Osteoblast (primary cell): ENCODE results near the gene FAM43B. TPM values are rescaled to one million over a fixed set of nuclear protein-coding genes. Genes with fewer than 3 reads are reported as not detected.
A peak's percentile ranks its signal among the peaks of the same experiment; 100 is the strongest.
"Not testable (repeated sequence)": the region's sequence is repeated elsewhere in the genome, so short reads cannot be mapped to it uniquely, and the experiment has no call there.

Experiments
- DNase-seq: peaks from one replicate; pipeline ENCODE4 v3.0.0; 2011; ENCODE audit warnings: low spot score, mixed read lengths; ENCODE audit not compliant: insufficient read length; ENCODE audit errors: missing footprints
- H2AFZ ChIP-seq: 2 replicates; pipeline ENCODE4 v1.6.0; 2011; ENCODE audit warnings: mild to moderate bottlenecking, low read length
- H3K27ac ChIP-seq: 2 replicates; pipeline ENCODE4 v1.5.1; 2011; ENCODE audit warnings: mild to moderate bottlenecking, low read depth, low read length, moderate library complexity
- H3K27me3 ChIP-seq: 2 replicates; pipeline ENCODE4 v1.6.0; 2012; ENCODE audit warnings: mild to moderate bottlenecking, control low read depth, inconsistent platforms, low read length, moderate library complexity; ENCODE audit not compliant: insufficient read depth
- H3K36me3 ChIP-seq: 2 replicates; pipeline ENCODE4 v1.5.1; 2011; ENCODE audit warnings: mild to moderate bottlenecking, low read length, control low read depth, moderate library complexity; ENCODE audit not compliant: insufficient read depth
- H3K4me1 ChIP-seq: 2 replicates; pipeline ENCODE4 v1.5.1; 2011; ENCODE audit warnings: mild to moderate bottlenecking, low read length, control low read depth, moderate library complexity; ENCODE audit not compliant: insufficient read depth
- H3K4me2 ChIP-seq: 2 replicates; pipeline ENCODE4 v1.6.0; 2011; ENCODE audit warnings: mild to moderate bottlenecking, low read length; ENCODE audit not compliant: insufficient read depth
- H3K4me3 ChIP-seq: fragments of 200-600 bp; sonication (generic); 3 replicates; pipeline ENCODE4 v1.5.1; 2012; ENCODE audit warnings: mild to moderate bottlenecking, low read length, inconsistent platforms; ENCODE audit not compliant: insufficient read depth
- H3K79me2 ChIP-seq: 2 replicates; pipeline ENCODE4 v1.6.0; 2012; ENCODE audit warnings: mild to moderate bottlenecking, low read length, control low read depth, inconsistent platforms; ENCODE audit not compliant: insufficient read depth
- H3K9me3 ChIP-seq: 2 replicates; pipeline ENCODE4 v1.5.1; 2011; ENCODE audit warnings: low read depth, low read length, control low read depth
- H4K20me1 ChIP-seq: 2 replicates; pipeline ENCODE4 v1.6.0; 2012; ENCODE audit warnings: mild to moderate bottlenecking, low read length, control low read depth; ENCODE audit not compliant: insufficient read depth
- CTCF ChIP-seq: IDR thresholded peaks from 2 replicates; pipeline ENCODE4 v1.5.1; 2011; ENCODE audit warnings: mild to moderate bottlenecking, low read depth, low read length, moderate library complexity; ENCODE audit errors: extremely low read depth
- total RNA-seq: library from RNA; depleted of rRNA; stranded (reverse); fragments of >200 nt; gene quantifications from 2 replicates; pipeline ENCODE4 v1.2.3, GENCODE V29; 2012

FAM43B gene
- total RNA-seq, 1 donor: under 0.01 TPM

GRCh38 chr1:20508411-20508771 lies 44.0 kb upstream of the FAM43B start:
- peaks cover 44% of the 10 kb centered on the region for H3K79me2 ChIP-seq
- H3K27ac ChIP-seq: peak overlapping the region; percentile 88
- peaks cover 14% of the 10 kb centered on the region for H3K36me3 ChIP-seq
- peaks cover 6% of the 10 kb centered on the region for H4K20me1 ChIP-seq
- peak overlapping the region; percentile 85 for H3K4me2 ChIP-seq
- peak overlapping the region; percentile 93 for H3K4me3 ChIP-seq
- peak overlapping the region; percentile 99 for H2AFZ ChIP-seq
- DNase-seq: peak; percentile 73
- H3K9me3 ChIP-seq: no peaks in the 10 kb centered on the region
- H3K27me3 ChIP-seq: no peaks in the 10 kb centered on the region
- no peaks in the 10 kb centered on the region for H3K4me1 ChIP-seq
- TF ChIP-seq CTCF: no peak

GRCh38 chr1:20511518-20512428 lies 40.6 kb upstream of the FAM43B start:
- Histone ChIP-seq H3K27ac (no peak overlapping the region), H3K4me1 (no peaks in the 10 kb centered on the region), H4K20me1 (no peaks in the 10 kb centered on the region), H3K9me3 (no peaks in the 10 kb centered on the region), H3K36me3 (no peaks in the 10 kb centered on the region), H3K79me2 (peaks cover 12% of the 10 kb centered on the region), H2AFZ (no peak overlapping the region), H3K27me3 (peaks cover 3% of the 10 kb centered on the region), H3K4me3 (no peak overlapping the region), H3K4me2 (no peak overlapping the region)
- DNase-seq: peak; percentile 71
- TF ChIP-seq CTCF: no peak

GRCh38 chr1:20519609-20520262 lies 32.6 kb upstream of the FAM43B start:
- H3K27ac ChIP-seq, DNase-seq, H3K4me1 ChIP-seq, H3K27me3 ChIP-seq, H3K4me3 ChIP-seq, H3K36me3 ChIP-seq, H3K4me2 ChIP-seq, H3K9me3 ChIP-seq, H2AFZ ChIP-seq, H4K20me1 ChIP-seq, H3K79me2 ChIP-seq: not testable (repeated sequence)

GRCh38 chr1:20521960-20522861 lies 30.2 kb upstream of the FAM43B start:
- Histone ChIP-seq H3K79me2 (no peaks in the 10 kb centered on the region), H3K4me1 (no peaks in the 10 kb centered on the region), H3K27me3 (peaks cover 18% of the 10 kb centered on the region), H3K36me3 (no peaks in the 10 kb centered on the region), H3K4me2 (peak overlapping the region; percentile 73), H3K27ac (no peak overlapping the region), H4K20me1 (no peaks in the 10 kb centered on the region), H3K9me3 (no peaks in the 10 kb centered on the region), H2AFZ (peak overlapping the region; percentile 82), H3K4me3 (no peak overlapping the region)
- peak; percentile 64 for DNase-seq
- peak; percentile 97 for TF ChIP-seq CTCF
